ENCODE data around the gene USP53. TPM values are rescaled to one million over a fixed set of nuclear protein-coding genes. Genes with fewer than 3 reads are reported as not detected.
"Not testable (repeated sequence)": the region's sequence is repeated elsewhere in the genome, so short reads cannot be mapped to it uniquely, and the experiment has no call there.

Gene USP53
- total RNA-seq, 4 donors from 2014 or later = 68.1 to 116 (median 78.4) TPM

DNA sequence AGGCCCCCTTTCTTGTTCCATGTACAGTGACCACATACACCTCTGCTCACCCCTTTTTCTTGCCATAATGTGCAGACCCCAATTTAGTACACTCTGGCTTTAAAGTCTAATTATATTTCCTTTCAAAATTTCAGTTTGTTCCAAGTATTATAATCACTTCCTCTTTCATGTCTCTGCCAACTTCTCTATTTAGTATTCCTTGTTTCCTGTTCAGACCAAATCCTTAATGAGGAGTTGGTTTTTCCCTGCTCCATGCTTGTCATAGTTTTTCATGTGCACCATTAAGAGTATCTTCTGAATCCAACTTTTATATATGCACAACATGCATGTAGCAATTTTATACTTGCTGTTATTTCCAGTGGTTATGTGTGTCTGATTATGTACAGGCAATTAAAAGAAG lies 32.3 kb downstream of the USP53 start:
- H3K4me3 ChIP-seq = no peak overlapping the region
- peak in 1 of 2 donors; percentile 10 for TF ChIP-seq POLR2AphosphoS5 (IDR thresholded peaks at IDR 0.05)
- TF ChIP-seq EP300 (IDR thresholded peaks at IDR 0.05) = no peak
- no peak for DNase-seq (ENCODE audit: extremely low spot score)
- H3K9me3 ChIP-seq = no peaks in the 10 kb centered on the region
- H3K4me1 ChIP-seq = peaks cover 4 to 13% (median 7%) of the 10 kb centered on the region in 4 donors
- H3K27me3 ChIP-seq = no peaks in the 10 kb centered on the region
- intact Hi-C loops (cut with DNase I) = no loop called here
- H3K27ac ChIP-seq (replicated peaks in 1 of 4) = no peak overlapping the region
- peaks cover 16 to 64% (median 39%) of the 10 kb centered on the region in 4 donors for H3K36me3 ChIP-seq

DNA sequence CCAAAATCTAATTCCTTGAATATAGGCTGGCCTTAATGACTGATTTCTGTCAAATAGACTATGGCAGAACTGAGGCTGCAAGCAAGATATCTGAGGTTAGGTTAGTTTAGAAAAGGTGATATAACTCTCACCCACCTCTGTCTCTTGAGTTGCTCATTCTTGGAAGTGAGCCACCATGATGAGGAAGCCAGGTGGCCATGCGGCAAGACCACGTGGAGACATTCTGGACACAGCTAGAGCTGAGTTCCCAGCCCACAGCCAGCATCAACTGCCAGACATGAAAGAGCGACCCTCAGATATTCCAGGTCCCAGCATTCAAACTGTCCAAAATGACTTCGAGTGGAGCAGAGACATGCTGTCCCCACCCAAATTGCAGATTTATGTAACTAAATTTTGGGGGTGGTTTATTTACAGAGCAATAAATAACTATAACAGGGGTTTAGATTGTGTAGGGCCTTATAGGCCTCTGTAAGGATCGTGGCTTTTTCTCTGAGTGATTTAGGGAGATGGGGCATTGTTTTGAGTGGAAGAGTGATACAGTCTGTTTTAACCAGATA lies 33.7 kb downstream of the USP53 start:
- Histone ChIP-seq H3K9me3 (no peaks in the 10 kb centered on the region), H3K27ac (replicated peaks in 1 of 4) (no peak overlapping the region), H3K4me3 (no peak overlapping the region), H3K27me3 (no peaks in the 10 kb centered on the region), H3K36me3 (peaks cover 25 to 67% (median 48%) of the 10 kb centered on the region in 4 donors), H3K4me1 (peaks cover 0 to 12% (median 7%) of the 10 kb centered on the region in 4 donors)
- intact Hi-C loops (cut with DNase I) = no loop called here
- WGBS = 90% methylated on average over 5 of the region's 5 CpGs
- no peak for DNase-seq (ENCODE audit: extremely low spot score)
- TF ChIP-seq POLR2A (IDR thresholded peaks at IDR 0.05; ENCODE audit: low read depth) (no peak), POLR2AphosphoS5 (IDR thresholded peaks at IDR 0.05) (no peak), EP300 (IDR thresholded peaks at IDR 0.05) (no peak)
- TF ChIP-seq, protein P1, sequence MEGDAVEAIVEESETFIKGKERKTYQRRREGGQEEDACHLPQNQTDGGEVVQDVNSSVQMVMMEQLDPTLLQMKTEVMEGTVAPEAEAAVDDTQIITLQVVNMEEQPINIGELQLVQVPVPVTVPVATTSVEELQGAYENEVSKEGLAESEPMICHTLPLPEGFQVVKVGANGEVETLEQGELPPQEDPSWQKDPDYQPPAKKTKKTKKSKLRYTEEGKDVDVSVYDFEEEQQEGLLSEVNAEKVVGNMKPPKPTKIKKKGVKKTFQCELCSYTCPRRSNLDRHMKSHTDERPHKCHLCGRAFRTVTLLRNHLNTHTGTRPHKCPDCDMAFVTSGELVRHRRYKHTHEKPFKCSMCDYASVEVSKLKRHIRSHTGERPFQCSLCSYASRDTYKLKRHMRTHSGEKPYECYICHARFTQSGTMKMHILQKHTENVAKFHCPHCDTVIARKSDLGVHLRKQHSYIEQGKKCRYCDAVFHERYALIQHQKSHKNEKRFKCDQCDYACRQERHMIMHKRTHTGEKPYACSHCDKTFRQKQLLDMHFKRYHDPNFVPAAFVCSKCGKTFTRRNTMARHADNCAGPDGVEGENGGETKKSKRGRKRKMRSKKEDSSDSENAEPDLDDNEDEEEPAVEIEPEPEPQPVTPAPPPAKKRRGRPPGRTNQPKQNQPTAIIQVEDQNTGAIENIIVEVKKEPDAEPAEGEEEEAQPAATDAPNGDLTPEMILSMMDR (IDR thresholded peaks at IDR 0.05) = no peak

- H3K27ac ChIP-seq (replicated peaks in 1 of 4); H3K4me3 ChIP-seq; H3K27me3 ChIP-seq; intact Hi-C loops (cut with DNase I); H3K4me1 ChIP-seq; H3K9me3 ChIP-seq; DNase-seq (ENCODE audit: extremely low spot score): not testable (repeated sequence)
- H3K36me3 ChIP-seq = peaks cover 36 to 96% (median 79%) of the 10 kb centered on the region in 4 donors
- WGBS = 94% methylated on average over 2 of the region's 2 CpGs
Observed at GRCh38 chr4:119251037-119251436, 38.5 kb downstream of the USP53 start.

DNA sequence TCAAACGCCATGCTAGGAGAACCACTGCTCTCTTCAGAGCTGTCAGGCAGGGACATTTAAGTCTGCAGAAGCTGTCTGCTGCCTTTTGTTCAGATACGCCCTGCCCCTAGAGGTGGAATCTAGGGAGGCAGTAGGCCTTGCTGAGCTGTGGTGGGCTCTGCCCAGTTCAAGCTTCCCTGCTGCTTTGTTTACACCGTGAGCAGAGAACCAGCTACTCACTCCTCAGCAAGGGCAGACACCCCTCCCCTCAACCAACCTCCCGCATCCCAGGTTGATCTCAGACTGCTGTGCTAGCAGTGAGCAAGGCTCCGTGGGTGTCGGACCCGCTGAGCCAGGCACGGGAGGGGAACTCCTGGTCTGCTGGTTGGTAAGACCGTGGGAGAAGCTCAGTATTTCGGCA lies 42.7 kb downstream of the USP53 start:
- intact Hi-C loops (cut with DNase I); DNase-seq (ENCODE audit: extremely low spot score); H3K9me3 ChIP-seq; H3K4me3 ChIP-seq; H3K27me3 ChIP-seq; H3K4me1 ChIP-seq; H3K27ac ChIP-seq (replicated peaks in 1 of 4): not testable (repeated sequence)
- WGBS = 93% methylated on average over 10 of the region's 10 CpGs
- peaks cover 38 to 90% (median 79%) of the 10 kb centered on the region in 4 donors for H3K36me3 ChIP-seq

- H3K27me3 ChIP-seq = no peaks in the 10 kb centered on the region
- peaks cover 34 to 85% (median 75%) of the 10 kb centered on the region in 4 donors for H3K36me3 ChIP-seq
- no peak overlapping the region for H3K4me3 ChIP-seq
- intact Hi-C loops (cut with DNase I) = no loop called here
- WGBS = 94% methylated on average over 6 of the region's 6 CpGs
- H3K27ac ChIP-seq (replicated peaks in 1 of 4) = no peak overlapping the region
- no peak for DNase-seq (ENCODE audit: extremely low spot score)
- H3K4me1 ChIP-seq = no peaks in the 10 kb centered on the region
- no peaks in the 10 kb centered on the region for H3K9me3 ChIP-seq
- TF ChIP-seq POLR2A (IDR thresholded peaks at IDR 0.05; ENCODE audit: low read depth) = no peak
- no peak for TF ChIP-seq EP300 (IDR thresholded peaks at IDR 0.05)
- no peak for TF ChIP-seq POLR2AphosphoS5 (IDR thresholded peaks at IDR 0.05)
- TF ChIP-seq, protein P1 (IDR thresholded peaks at IDR 0.05) = no peak
Observed at GRCh38 chr4:119260528-119260927, 48.0 kb downstream of the USP53 start.

DNA sequence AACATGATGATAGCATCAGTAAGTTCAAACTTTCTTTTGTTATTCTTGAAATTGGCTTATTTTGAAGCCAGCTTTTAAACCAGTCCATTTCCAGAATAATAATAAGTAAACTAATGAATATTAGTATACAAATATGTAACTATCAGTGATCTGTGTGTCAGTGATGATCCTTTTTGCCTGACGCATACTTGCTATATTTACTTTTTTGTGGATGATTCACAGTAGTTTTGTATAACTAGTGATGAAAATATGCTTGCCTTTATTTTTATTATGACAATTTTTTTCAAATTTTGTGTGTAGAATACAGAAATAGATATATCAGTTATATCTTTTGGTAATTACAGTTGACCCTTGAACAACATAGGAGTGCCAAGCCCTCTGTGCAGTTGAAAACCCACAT lies 49.5 kb downstream of the USP53 start:
- H3K27me3 ChIP-seq = no peaks in the 10 kb centered on the region
- no peaks in the 10 kb centered on the region for H3K9me3 ChIP-seq
- 97% methylated on average over 1 of the region's 1 CpG for WGBS
- no peaks in the 10 kb centered on the region for H3K4me1 ChIP-seq
- H3K4me3 ChIP-seq = no peak overlapping the region
- TF ChIP-seq, protein P1 (IDR thresholded peaks at IDR 0.05) = no peak
- TF ChIP-seq POLR2A (IDR thresholded peaks at IDR 0.05; ENCODE audit: low read depth) = no peak
- TF ChIP-seq EP300 (IDR thresholded peaks at IDR 0.05) = no peak
- no peak for TF ChIP-seq POLR2AphosphoS5 (IDR thresholded peaks at IDR 0.05)
- H3K27ac ChIP-seq (replicated peaks in 1 of 4) = no peak overlapping the region
- DNase-seq (ENCODE audit: extremely low spot score) = no peak
- intact Hi-C loops (cut with DNase I) = no loop called here
- H3K36me3 ChIP-seq = peaks cover 33 to 81% (median 72%) of the 10 kb centered on the region in 4 donors
